Kidney tubule cell (primary cell): ENCODE data around the gene TPRN.

Source experiments
- DNase-seq: peaks from one replicate; pipeline ENCODE4 v3.0.0-alpha.2; 2018; ENCODE audit warnings: low spot score

TPRN gene

GRCh38 chr9:137161558-137162486, 38.7 kb downstream of the TPRN start:
- DNase-seq = no peak

DNA sequence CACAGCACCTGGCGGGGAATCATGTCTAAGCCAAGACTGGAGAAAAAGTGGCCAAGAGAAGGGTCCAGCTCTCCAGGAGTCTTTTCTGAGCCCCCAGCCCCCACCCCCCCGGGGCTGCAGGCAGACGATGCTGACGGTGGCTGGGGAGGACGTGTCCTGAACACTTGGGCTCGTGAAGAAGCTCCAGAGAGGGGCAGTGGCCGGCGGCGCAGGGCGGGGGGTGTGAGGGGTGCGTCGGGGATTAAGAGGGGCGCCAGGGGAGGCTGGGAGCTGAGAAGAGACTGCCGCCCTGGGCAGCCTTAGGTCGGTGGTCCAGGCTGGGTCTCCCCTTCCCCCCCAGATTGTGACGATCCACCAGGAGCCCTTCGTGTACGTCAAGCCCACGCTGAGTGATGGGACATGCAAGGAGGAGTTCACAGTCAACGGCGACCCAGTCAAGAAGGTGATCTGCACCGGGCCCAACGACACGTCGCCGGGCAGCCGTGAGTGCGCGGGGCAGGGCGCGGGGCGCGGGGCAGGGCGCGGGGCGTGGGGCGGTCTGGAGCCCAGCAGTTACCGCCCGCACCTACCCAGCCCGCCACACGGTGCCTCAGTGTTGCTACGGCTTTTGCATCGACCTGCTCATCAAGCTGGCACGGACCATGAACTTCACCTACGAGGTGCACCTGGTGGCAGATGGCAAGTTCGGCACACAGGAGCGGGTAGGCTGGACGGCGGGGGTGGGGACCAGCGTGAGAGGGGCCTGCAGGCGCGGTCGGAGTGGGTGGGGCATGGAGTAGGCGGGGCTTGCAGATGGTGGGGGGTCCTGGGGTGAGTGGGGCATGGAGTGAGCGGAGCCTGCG, 39.6 kb downstream of the TPRN start:
- DNase-seq = no peak

DNA sequence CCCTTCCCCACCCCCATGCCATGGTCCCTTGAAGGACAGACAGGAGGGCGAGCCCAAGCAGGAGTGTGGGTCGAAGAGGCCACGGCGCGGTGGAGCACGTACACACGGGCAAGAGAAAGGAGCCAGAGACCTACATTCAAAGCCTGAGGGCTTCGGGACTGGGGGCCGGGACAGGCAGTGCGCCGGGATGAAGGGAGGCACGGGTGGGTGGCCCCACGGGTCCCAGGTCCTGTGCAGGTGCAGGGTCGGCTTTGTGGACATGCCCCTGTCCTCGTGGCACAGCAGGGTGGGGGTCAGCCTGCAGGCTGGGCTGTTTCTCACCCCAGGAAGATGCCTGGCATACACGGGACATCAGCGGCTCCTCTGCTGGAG, 40.5 kb downstream of the TPRN start:
- no peak for DNase-seq

DNA sequence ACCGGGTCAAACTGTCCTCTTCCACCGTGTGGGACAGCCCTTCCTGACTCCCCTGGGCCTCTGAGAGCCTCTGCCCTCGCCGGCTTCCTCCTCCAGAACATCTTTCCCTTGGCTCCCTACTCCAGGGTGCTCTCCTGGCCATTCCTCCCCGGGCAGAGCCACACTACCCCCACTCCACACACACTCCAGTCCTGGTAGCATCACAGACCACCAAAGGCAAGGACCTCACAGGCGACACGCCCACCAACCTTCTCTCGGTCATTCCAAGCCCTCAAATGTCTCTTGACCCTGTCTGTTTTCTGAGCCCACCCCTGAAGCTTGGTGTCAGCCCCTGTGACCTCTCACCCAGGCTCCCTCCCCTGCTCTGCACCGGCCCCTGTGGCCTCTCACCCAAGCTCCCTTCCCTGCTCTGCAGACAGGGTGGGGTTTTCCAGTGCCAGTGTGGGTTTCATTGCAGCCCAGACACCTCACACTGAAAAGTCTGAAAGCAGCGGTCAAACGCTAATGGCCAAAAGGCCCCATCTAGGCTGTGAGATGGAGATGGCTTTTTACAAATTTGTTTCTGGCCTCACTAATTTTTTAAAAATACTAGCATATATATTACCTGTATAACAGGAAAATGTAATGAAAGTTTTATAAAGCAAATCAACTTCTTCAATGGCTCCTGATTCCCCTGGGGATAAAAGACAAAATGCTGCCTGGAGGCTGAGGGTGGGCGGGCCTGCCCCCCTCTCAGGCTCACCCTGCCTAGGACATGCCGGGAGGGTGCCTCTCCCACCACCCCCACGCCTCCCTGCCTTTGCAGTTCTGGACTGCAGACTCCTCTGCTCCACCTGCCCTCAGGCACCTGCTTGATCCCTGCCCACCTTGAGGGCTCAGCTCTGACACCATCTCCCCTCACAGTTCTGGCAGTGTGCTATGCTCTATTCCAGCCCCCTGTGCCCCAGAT, 41.2 kb downstream of the TPRN start:
- DNase-seq = no peak

DNA sequence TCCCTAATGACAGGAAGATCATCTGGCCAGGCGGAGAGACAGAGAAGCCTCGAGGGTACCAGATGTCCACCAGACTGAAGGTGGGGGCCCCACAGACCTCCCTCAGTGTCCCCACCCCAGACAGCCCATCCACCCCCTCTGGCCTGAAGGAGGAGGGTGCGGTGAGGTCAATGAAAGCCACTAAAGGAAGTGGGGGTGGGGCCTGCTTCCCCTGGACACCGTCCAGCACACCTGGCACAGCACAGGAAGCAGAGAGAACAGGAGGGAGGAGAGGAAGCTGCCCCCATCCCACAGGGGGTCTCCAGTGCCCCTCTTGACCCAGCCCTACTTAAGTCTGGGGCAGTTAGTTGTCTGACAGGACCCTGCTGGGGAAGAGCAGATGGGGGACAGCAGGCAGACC, 41.9 kb downstream of the TPRN start:
- DNase-seq = no peak

- DNase-seq = no peak
Measured at GRCh38 chr9:137157618-137158415, 42.7 kb downstream of the TPRN start.

GRCh38 chr9:137156567-137157375, 43.8 kb downstream of the TPRN start:
- DNase-seq = peak; percentile 22

GRCh38 chr9:137152844-137153405, 47.6 kb downstream of the TPRN start:
- DNase-seq = no peak

GRCh38 chr9:137150617-137151457, 49.7 kb downstream of the TPRN start:
- peak; percentile 43 for DNase-seq

DNA sequence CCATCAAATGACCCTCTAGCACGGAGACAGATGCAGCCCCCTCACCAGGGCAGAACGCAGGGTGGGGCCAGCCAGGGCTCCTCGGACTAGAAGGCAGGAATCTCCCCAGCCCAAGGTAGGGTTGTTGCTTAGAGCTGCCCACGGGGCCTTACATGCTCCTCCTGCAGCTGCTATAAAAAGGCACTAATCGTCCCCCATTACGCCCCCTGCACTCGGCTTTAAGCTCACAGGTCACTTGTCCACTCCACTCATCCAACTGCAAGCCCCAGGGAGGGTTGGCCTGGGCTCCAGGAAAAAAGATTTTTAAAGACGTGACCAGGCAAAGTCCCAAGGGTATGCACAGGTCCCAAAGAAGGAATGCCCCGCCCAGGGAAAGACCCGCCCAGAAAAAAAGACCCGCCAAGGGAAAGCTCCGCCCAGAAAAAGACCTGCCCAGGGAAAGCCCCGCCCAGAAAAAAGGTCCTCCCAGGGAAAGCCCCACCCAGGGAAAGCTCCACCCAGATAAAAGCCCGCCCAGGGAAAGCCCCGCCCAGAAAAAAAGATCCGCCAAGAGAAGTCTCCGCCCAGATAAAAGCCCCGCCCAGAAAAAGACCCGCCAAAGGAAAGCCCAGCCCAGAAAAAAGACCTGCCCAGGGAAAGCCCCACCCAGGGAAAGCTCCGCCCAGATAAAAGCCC, 50.5 kb downstream of the TPRN start:
- no peak for DNase-seq

DNA sequence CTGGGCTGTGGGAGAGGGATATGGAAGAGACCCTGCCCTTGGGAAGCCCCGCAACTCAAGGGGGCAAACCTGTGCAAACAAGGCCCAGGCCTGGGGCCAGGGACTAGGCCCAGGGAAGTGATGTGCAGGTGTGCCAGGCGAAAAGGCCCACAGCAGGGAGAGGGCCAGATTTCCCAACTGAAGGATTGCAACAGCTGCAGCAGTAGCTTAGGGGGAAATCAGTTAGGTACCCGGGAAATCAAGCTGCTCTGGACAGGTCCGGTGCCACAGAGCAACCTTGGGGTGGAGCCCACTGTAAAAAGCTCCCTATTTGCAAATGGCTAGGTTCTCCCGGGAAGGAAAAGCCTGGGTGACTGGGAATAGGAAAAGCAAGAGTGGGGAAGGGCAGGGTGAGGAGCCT, 51.2 kb downstream of the TPRN start:
- no peak for DNase-seq

- no peak for DNase-seq
Measured at GRCh38 chr9:137148661-137149060, 51.9 kb downstream of the TPRN start.

DNA sequence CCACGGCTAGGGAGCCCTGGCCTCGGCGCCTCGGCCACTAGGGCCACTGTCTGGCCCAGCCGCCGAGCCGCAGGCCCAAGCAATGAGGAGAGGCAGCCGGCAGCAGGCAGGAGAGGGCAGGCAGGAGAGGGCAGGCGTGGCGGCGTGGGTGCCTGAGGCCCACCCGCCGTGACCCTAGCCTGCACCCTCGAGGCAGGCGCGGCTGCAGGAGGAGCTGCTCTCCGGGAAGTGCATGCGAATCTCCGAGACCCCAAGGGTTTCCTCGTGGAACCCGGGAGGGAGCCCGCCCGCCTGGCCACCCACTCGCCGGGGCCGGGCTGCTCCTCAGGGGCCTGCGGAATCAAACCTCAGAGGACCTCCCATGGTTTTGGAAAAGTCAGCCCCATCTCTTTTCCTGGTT, 52.3 kb downstream of the TPRN start:
- no peak for DNase-seq

DNA sequence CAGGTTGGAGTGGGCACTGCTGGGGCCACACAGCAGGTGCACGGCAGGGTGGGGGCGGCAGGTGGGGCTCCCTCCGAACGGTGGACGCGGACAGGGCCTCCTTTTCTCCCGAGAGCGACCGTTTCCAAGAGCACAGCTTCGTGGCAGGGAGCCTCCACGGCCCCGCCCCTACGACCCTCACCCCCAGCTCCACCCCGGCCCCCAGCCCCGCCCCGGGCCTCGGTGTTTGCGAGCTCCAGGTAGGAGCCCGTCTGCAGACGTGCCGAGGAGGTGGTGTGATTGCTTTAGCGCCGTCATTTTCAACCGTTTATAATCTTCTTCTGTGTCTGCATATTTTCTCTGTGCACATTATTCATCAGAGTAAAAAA, 52.8 kb downstream of the TPRN start:
- DNase-seq = no peak

- DNase-seq = no peak
Measured at GRCh38 chr9:137147091-137147792, 53.3 kb downstream of the TPRN start.

DNA sequence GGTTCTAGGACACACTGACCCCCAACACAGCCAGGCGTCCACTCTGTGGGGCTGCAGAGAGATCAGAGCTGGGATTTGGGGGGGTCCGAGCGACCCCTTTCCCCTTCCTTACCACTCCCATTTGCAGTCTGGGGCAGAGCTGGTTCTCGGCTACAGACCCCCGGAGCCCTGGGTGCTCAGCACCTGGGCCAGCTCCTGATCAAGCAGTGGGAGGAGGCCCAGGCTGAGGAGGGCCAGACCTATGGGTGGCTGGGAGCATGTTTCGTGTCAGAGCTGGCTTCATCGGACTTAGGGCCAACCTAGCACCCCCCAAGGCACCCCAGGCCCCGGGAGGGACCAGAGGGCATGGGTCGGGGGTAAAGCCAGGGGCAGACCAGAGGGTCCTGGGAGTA, 54.0 kb downstream of the TPRN start:
- no peak for DNase-seq

DNA sequence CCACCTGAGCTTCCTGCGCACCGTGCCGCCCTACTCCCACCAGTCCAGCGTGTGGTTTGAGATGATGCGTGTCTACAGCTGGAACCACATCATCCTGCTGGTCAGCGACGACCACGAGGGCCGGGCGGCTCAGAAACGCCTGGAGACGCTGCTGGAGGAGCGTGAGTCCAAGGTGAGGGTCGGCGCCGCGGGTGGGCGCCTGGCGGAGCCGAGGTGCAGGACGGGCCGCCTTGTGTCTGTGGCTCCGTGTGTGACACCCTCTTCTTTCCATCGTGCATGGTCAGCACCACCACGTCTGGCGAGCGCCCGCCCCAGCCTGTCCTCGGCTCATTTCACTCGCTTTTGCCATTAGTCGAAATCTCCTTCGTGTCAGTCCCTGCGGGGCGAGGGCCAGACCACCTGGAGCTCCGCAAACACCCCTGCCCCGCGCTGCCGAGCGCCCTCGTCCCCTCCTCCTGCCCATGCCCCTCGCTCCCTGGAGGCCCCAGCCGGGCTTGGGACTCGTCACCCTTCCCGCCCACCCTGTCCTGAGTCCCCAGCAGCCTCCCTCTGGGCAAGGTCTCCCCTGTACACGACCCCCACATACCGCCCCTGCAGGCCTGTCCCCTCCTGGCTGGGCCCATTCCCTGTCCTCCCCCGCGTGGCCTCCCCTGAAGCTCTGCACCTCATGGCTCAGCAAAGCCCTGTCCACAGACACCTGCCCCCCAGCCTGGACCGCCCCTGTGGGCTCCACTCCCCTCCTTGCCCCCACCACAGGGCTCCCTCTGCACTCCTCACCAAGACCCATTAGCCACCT, 54.6 kb downstream of the TPRN start:
- DNase-seq = no peak
